Muscle layer of duodenum (tissue), 2 donors: ENCODE results near the gene RAF1.
"Not testable (repeated sequence)": the region's sequence is repeated elsewhere in the genome, so short reads cannot be mapped to it uniquely, and the experiment has no call there.

Source experiments
- H3K27ac ChIP-seq: one replicate; pipeline ENCODE4 v1.7.0; 2013; ENCODE audit warnings: mild to moderate bottlenecking, low read length
- H3K27me3 ChIP-seq: one replicate; pipeline ENCODE4 v1.7.0; 2013; ENCODE audit warnings: low read depth, mild to moderate bottlenecking, control low read depth, low read length
- H3K36me3 ChIP-seq, 2 donors: one replicate each; pipeline ENCODE4 v1.7.0; 2013; ENCODE audit warnings: low read length in 2 of 2, control low read depth in 1 of 2, mild to moderate bottlenecking in 1 of 2; ENCODE audit not compliant: insufficient read depth in 2 of 2, control insufficient read depth in 1 of 2
- H3K4me1 ChIP-seq, 2 donors: one replicate each; pipeline ENCODE4 v1.7.0; 2013; ENCODE audit warnings: low read length in 2 of 2, mild to moderate bottlenecking in 2 of 2, control low read depth in 1 of 2, moderate library complexity in 1 of 2; ENCODE audit not compliant: insufficient read depth in 2 of 2, control insufficient read depth in 1 of 2
- H3K4me3 ChIP-seq, 2 donors: one replicate each; pipeline ENCODE4 v1.7.0; 2013; ENCODE audit warnings: low read length in 2 of 2, low read depth in 1 of 2, mild to moderate bottlenecking in 1 of 2
- H3K9me3 ChIP-seq, 2 donors: one replicate each; pipeline ENCODE4 v1.7.0; 2013; ENCODE audit warnings: low read length in 2 of 2, control low read depth in 1 of 2, mild to moderate bottlenecking in 1 of 2; ENCODE audit not compliant: control insufficient read depth in 1 of 2
- donor health status: healthy.

RAF1 gene

DNA sequence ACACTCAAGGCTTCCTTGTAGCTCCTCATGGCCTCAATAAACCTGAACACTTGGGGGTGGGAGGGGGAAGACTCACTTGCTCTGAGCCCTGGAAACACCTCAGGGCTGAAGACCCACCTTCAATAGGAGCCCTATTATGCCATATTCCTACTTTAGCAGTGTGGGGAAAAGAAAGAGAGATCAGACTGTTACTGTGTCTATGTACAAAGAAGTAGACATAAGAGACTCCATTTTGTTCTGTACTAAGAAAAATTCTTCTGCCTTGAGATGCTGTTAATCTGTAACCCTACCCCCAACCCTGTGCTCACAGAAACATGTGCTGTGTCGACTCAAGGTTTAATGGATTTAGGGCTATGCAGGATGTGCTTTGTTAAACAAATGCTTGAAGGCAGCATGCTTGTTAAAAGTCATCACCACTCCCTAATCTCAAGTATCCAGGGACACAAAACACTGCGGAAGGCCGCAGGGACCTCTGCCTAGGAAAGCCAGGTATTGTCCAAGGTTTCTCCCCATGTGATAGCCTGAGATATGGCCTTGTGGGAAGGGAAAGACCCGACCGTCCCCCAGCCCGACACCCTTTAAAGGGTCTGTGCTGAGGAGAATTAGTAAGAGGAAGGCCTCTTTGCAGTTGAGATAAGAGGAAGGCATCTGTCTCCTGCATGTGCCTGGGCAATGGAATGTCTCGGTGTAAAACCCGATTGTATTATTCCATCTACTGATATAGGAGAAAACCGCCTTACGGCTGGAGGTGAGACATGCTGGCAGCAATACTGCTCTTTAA lies 10.2 kb upstream of the RAF1 start:
- H3K27me3 ChIP-seq, H3K9me3 ChIP-seq, H3K36me3 ChIP-seq, H3K4me3 ChIP-seq, H3K4me1 ChIP-seq, H3K27ac ChIP-seq: not testable (repeated sequence)

DNA sequence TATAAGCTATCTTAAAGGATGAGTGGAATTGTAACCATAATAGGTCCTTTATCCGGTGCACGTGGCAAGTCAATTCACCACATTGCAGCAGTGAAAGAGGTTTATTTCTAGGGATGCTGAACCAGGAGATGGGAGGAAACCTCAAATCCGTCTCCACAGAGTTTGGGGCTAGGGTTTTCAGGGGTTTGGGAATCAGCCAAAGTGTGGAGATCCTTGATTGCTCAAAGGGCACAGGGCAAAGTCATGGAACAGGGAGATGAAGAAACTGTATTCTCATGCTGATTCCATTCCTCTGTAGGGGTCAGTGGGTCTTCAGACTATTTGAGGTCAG lies 7.2 kb upstream of the RAF1 start:
- no peaks in the 10 kb centered on the region for H3K9me3 ChIP-seq
- H3K36me3 ChIP-seq, result no peaks in the 10 kb centered on the region
- H3K27ac ChIP-seq, result no peak overlapping the region
- H3K4me3 ChIP-seq, result no peak overlapping the region
- H3K4me1 ChIP-seq, result no peaks in the 10 kb centered on the region
- no peaks in the 10 kb centered on the region for H3K27me3 ChIP-seq

GRCh38 chr3:12670365-12671119 lies 6.6 kb upstream of the RAF1 start:
- Histone ChIP-seq H3K4me1 (no peaks in the 10 kb centered on the region), H3K9me3 (no peaks in the 10 kb centered on the region), H3K4me3 (no peak overlapping the region), H3K27ac (no peak overlapping the region), H3K27me3 (no peaks in the 10 kb centered on the region), H3K36me3 (no peaks in the 10 kb centered on the region)

- H3K27ac ChIP-seq, result peak overlapping the region; percentile 99
- H3K4me1 ChIP-seq, result peaks cover 8 to 19% of the 10 kb centered on the region in 2 donors
- no peaks in the 10 kb centered on the region for H3K27me3 ChIP-seq
- no peaks in the 10 kb centered on the region for H3K9me3 ChIP-seq
- peak overlapping the region; percentile 97 to 99 for H3K4me3 ChIP-seq
- peaks cover 0 to 7% of the 10 kb centered on the region in 2 donors for H3K36me3 ChIP-seq
These were observed 449 bp downstream of the RAF1 start for GRCh38 chr3:12663401-12663935.

DNA sequence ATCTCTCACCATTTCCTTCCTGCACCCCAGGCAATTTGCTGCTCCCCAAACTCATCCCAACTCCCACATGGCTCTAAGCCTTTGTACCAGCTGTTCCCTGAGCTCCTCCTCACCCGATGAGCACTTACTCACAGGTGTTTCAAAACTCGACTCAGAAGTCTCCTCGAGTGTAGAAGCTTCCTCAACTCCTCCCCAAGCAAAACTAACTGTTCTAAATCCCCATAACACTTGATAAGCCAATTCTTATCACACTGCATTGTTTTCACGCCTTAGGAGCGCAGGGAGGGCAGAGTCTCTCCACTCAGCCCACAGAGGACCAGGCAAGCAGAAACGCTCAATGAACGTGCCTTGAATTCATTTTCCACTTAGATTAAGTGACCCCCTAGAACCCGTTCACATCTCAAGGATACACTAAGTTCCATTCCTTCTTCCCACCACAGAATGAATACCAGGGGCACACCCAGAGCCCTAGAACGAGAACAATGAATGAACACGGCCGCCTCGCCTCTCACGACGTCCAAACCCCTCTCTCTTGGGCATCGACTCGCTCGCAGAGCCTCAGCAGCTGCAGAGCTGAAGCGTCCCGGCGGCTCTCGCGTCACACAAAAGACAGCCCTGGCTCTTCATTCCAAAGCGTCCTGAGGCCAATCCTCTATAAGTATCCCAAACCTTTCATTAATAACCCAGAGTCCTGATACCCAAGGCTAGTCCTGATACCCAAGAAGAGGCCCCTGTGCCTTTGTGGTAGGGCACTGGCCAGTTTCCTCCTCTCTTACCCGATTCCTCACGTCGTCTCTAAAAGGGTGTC lies 1.1 kb downstream of the RAF1 start:
- peak overlapping the region; percentile 99 for H3K27ac ChIP-seq
- H3K4me3 ChIP-seq, result peak overlapping the region; percentile 97 to 99
- no peaks in the 10 kb centered on the region for H3K9me3 ChIP-seq
- H3K27me3 ChIP-seq, result no peaks in the 10 kb centered on the region
- H3K4me1 ChIP-seq, result peaks cover 10 to 26% of the 10 kb centered on the region in 2 donors
- H3K36me3 ChIP-seq, result peaks cover 0 to 7% of the 10 kb centered on the region in 2 donors

GRCh38 chr3:12661926-12662592 lies 1.9 kb downstream of the RAF1 start:
- Histone ChIP-seq H3K4me1 (peaks cover 10 to 29% of the 10 kb centered on the region in 2 donors), H3K27ac (peak overlapping the region; percentile 99), H3K36me3 (peaks cover 0 to 7% of the 10 kb centered on the region in 2 donors), H3K4me3 (peak overlapping the region; percentile 97 to 99), H3K27me3 (no peaks in the 10 kb centered on the region), H3K9me3 (no peaks in the 10 kb centered on the region)

DNA sequence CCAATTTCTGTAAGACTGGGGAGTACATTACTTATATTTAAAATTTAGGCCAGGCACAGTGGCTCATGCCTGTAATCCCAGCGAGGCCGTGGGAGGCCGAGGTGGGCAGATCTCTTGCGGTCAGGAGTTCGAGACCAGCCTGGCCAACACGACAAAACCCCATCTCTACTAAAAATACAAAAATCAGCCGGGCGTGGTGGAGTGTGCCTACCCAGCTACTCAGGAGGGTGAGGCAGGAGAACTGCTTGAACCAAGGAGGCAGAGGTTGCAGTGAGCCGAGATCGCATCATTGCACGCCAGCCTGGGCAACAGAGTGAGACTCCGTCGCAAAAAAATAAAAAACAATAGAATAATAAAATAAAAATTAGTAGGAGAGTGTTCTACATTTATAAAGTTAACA lies 2.5 kb downstream of the RAF1 start:
- Histone ChIP-seq H3K4me1 (peaks cover 10 to 36% of the 10 kb centered on the region in 2 donors), H3K4me3 (peak overlapping the region in 1 of 2 donors; percentile 99)
- not testable (repeated sequence) for H3K9me3 ChIP-seq, H3K27me3 ChIP-seq, H3K27ac ChIP-seq, H3K36me3 ChIP-seq

DNA sequence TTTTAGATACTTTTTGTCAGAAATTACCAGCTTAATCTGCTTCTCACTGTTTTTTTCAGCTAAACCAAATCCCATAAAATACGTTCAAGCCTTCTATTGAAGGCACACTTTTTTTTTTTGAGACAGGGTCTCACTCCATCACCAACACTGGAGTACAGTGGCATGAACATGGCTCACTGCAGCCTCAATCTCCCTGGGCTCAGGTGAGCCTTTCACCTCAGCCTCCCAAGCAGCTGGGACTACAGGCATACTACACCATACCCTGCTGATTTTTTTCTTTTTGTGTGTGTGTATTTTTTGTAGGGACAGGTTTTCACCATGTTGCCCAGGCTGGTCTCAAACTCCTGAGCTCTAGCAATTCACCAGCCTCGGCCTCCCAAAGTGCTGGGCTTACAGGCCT lies 3.7 kb downstream of the RAF1 start:
- no peaks in the 10 kb centered on the region for H3K9me3 ChIP-seq
- no peak overlapping the region for H3K4me3 ChIP-seq
- H3K27ac ChIP-seq, result no peak overlapping the region
- peaks cover 10 to 47% of the 10 kb centered on the region in 2 donors for H3K4me1 ChIP-seq
- H3K36me3 ChIP-seq, result peaks cover 0 to 7% of the 10 kb centered on the region in 2 donors
- no peaks in the 10 kb centered on the region for H3K27me3 ChIP-seq

- H3K9me3 ChIP-seq, result no peaks in the 10 kb centered on the region
- no peak overlapping the region for H3K27ac ChIP-seq
- peaks cover 0 to 7% of the 10 kb centered on the region in 2 donors for H3K36me3 ChIP-seq
- H3K4me1 ChIP-seq, result peaks cover 10 to 49% of the 10 kb centered on the region in 2 donors
- no peaks in the 10 kb centered on the region for H3K27me3 ChIP-seq
- no peak overlapping the region for H3K4me3 ChIP-seq
These were observed 4.5 kb downstream of the RAF1 start for GRCh38 chr3:12659316-12660015.

DNA sequence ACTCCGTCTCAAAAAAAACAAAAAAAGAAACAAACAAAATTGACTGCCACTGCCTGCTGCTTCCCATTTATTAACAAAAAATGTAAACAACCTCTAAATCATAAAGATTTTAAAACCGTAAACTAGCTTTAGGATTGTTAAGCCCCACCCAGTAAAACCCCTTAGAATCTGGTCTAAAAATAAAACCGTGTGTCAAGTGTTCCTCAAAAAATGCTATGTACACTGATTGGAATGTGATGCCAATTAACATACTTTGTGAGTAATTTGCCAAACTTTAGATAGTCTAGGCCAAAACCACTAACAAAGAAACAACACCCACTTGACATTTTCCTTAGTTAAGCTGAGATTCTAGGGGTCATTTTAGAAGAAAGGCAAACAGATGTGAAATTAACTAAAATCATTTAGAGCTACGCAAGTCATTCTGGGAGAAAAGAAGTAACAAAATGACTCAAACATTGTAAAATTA lies 5.3 kb downstream of the RAF1 start:
- Histone ChIP-seq H3K27me3 (no peaks in the 10 kb centered on the region), H3K36me3 (peaks cover 0 to 4% of the 10 kb centered on the region in 2 donors), H3K4me3 (no peak overlapping the region), H3K27ac (peak overlapping the region; percentile 7), H3K4me1 (peaks cover 10 to 51% of the 10 kb centered on the region in 2 donors), H3K9me3 (no peaks in the 10 kb centered on the region)
